K562 (cell line): Measurements from ENCODE around the gene PPHLN1. TPM values are rescaled to one million over a fixed set of nuclear protein-coding genes. Genes with fewer than 3 reads are reported as not detected.

Source experiments
- ATAC-seq: fragments of 200-7000 bp; cut with Tn5 transposase; 3 replicates; pipeline ENCODE4 v1.9.1; 2020; ENCODE audit warnings: moderate library complexity
- BruUV-seq: library from RNA; stranded (reverse); fragments of 400-500 nt; replicated peaks from 2 replicates; lab custom pipeline; 2021; lab: Mats Ljungman, UMichigan
- CTCF ChIA-PET: fragments of 300-600 bp; formaldehyde crosslinking; extraction: SDS; loops from one replicate; lab custom pipeline; 2021; ENCODE audit warnings: low intra/inter-chr PET ratio; lab: Yijun Ruan, JAX
- POLR2A ChIA-PET: fragments of 300-600, 350-650 bp; sonication (Branson Sonifier 250); formaldehyde crosslinking; extraction: SDS; loops from one replicate; lab custom pipeline; 2021; ENCODE audit warnings: antibody characterized with exemption, inconsistent platforms; lab: Yijun Ruan, JAX
- DNase-seq, 4 experiments: peaks; one replicate each; pipeline versions ENCODE4 v3.0.0 to v3.0.0-alpha.2; 2011 to 2018; ENCODE audit warnings: low spot score in 3 of 4, mixed read lengths in 3 of 4; ENCODE audit errors: extremely low read depth in 1 of 4
- FAIRE-seq: peaks from 2 replicates; lab custom pipeline; 2011; peaks lifted over from hg19 to GRCh38; lab: Jason Lieb, UNC
- H2AFZ ChIP-seq: 2 replicates; pipeline ENCODE4 v1.6.0; 2011; ENCODE audit warnings: low read depth, low read length, control low read depth, inconsistent platforms
- H3K27ac ChIP-seq: fragments of 200-600 bp; 3 replicates; pipeline ENCODE4 v1.8.0; 2011; ENCODE audit warnings: low read depth, mild to moderate bottlenecking, control low read depth, inconsistent platforms, low read length, moderate library complexity, mixed read lengths; ENCODE audit errors: extremely low read depth
- H3K27me3 ChIP-seq, 2 experiments: fragments of 300-600 bp in 1 of 2; 2 replicates in 1 of 2; 3 replicates in 1 of 2; pipeline versions ENCODE4 v1.6.0 to v1.8.0; 2011; ENCODE audit warnings: inconsistent platforms in 2 of 2, low read length in 2 of 2, mild to moderate bottlenecking in 1 of 2, mixed read lengths in 1 of 2, moderate library complexity in 1 of 2; ENCODE audit not compliant: control insufficient read depth in 2 of 2, insufficient read depth in 2 of 2
- H3K36me3 ChIP-seq: fragments of 300-600 bp; 3 replicates; pipeline ENCODE4 v1.8.0; 2011; ENCODE audit warnings: mild to moderate bottlenecking, low read length, inconsistent platforms; ENCODE audit not compliant: control insufficient read depth, insufficient read depth
- H3K4me1 ChIP-seq, 2 experiments: fragments of 200-600 bp in 1 of 2; replicated peaks in 1 of 2; 2 replicates in 1 of 2; 3 replicates in 1 of 2; pipeline versions ENCODE4 v1.5.1 to v1.8.0; 2011; ENCODE audit warnings: inconsistent platforms in 2 of 2, low read length in 2 of 2, mild to moderate bottlenecking in 1 of 2, mixed read lengths in 1 of 2, moderate library complexity in 1 of 2; ENCODE audit not compliant: control insufficient read depth in 2 of 2, insufficient read depth in 2 of 2
- H3K4me2 ChIP-seq: 2 replicates; pipeline ENCODE4 v1.6.1; 2011; ENCODE audit warnings: low read length, control low read depth, inconsistent platforms, mixed read lengths; ENCODE audit not compliant: insufficient read depth
- H3K4me3 ChIP-seq: fragments of 200-600 bp; sonication (generic), shearing (Covaris generic); 2 replicates; pipeline ENCODE4 v1.5.1; 2016; ENCODE audit warnings: control low read depth, inconsistent platforms
- H3K79me2 ChIP-seq: fragments of 200-600 bp; 3 replicates; pipeline ENCODE4 v1.8.0; 2011; ENCODE audit warnings: low read length, inconsistent platforms; ENCODE audit not compliant: control insufficient read depth, insufficient read depth
- H3K9ac ChIP-seq, 2 experiments: 2 replicates each; pipeline versions ENCODE4 v1.6.0 to v1.6.1; 2011; ENCODE audit warnings: low read depth in 2 of 2, low read length in 2 of 2, control low read depth in 1 of 2, inconsistent platforms in 1 of 2, mild to moderate bottlenecking in 1 of 2, mixed read lengths in 1 of 2; ENCODE audit not compliant: insufficient read depth in 1 of 2
- H3K9me1 ChIP-seq: one replicate; pipeline ENCODE4 v1.6.0; 2011; ENCODE audit warnings: inconsistent platforms, mild to moderate bottlenecking, low read length, moderate library complexity; ENCODE audit not compliant: control insufficient read depth, insufficient read depth
- H3K9me3 ChIP-seq: replicated peaks from 2 replicates; pipeline ENCODE4 v1.5.1; 2011; ENCODE audit warnings: low read depth, low read length, inconsistent platforms; ENCODE audit not compliant: control insufficient read depth, insufficient read depth
- H4K20me1 ChIP-seq: replicated peaks from 2 replicates; pipeline ENCODE4 v1.6.1; 2011; ENCODE audit warnings: low read length, inconsistent platforms, mixed read lengths; ENCODE audit not compliant: control insufficient read depth, insufficient read depth
- BHLHE40 ChIP-seq: IDR thresholded peaks from 2 replicates; pipeline ENCODE4 v1.6.1; 2011; ENCODE audit warnings: low read length, improper control_type of control experiment
- HMGXB4 ChIP-seq: sonication (generic); formaldehyde crosslinking; IDR thresholded peaks from 2 replicates; pipeline ENCODE4 v1.8.1; 2023; ENCODE audit warnings: mild to moderate bottlenecking, missing genetic modification reagents
- PPARD ChIP-seq: fragments of 250-450 bp; sonication (Bioruptor Pico); IDR thresholded peaks from 2 replicates; pipeline ENCODE4 v1.8.0; 2022; ENCODE audit warnings: inconsistent platforms, mild to moderate bottlenecking, moderate library complexity
- SAP30 ChIP-seq: fragments of 200-600 bp; sonication (generic); IDR thresholded peaks from 2 replicates; pipeline ENCODE4 v1.6.1; 2012; ENCODE audit warnings: borderline replicate concordance, low read depth, mild to moderate bottlenecking, moderate library complexity, low read length, control low read depth, inconsistent platforms; ENCODE audit not compliant: insufficient read depth, poor library complexity, severe bottlenecking
- SP1 ChIP-seq: sonication (generic); formaldehyde crosslinking; IDR thresholded peaks from 2 replicates; pipeline ENCODE4 v1.8.1; 2022; ENCODE audit warnings: mild to moderate bottlenecking, missing genetic modification reagents
- ZNF24 ChIP-seq: fragments of 450-650 bp; IDR thresholded peaks from 2 replicates; pipeline ENCODE4 v1.6.1; 2016
- WGBS: fragments of 100-300 bp; shearing (Covaris generic); methylation state at CpG from one replicate; pipeline ENCODE4 v1.1.6; 2016; ENCODE audit warnings: low coverage, mixed read lengths; ENCODE audit not compliant: insufficient coverage; ENCODE audit errors: missing lambda C conversion rate; 5-methylcytosine and 5-hydroxymethylcytosine counted together
- in situ Hi-C: fragments of 300-500 bp; cut with MboI; formaldehyde crosslinking; loops from 4 replicates; pipeline ENCODE4 v1.15.0; 2018; ENCODE audit warnings: inconsistent platforms, mixed read lengths
- intact Hi-C: fragments of 100-400 bp; cut with micrococcal nuclease; formaldehyde crosslinking; loops from 2 replicates; pipeline ENCODE4 v1.14.2; 2022
- polyA plus RNA-seq, 8 experiments: library from polyadenylated mRNA; depleted of rRNA in 4 of 8; stranded (reverse) in 5 of 8; unstranded in 3 of 8; fragments of >200 nt; fragmentation: Nextera tagmentation in 2 of 8; fragmentation: Illumina TruSeq in 1 of 8; extraction: Ambion mirVana in 2 of 8; extraction: Trizol in 1 of 8; gene quantifications; 2 replicates each; pipeline versions ENCODE4 v1.2.1 to v1.2.3, GENCODE V29; 2011 to 2014; ENCODE audit warnings: inconsistent platforms in 1 of 8, missing spikeins in 1 of 8
- total RNA-seq, 7 experiments: library from RNA; depleted of rRNA in 6 of 7; stranded (reverse); fragments of >200 nt in 6 of 7; fragmentation: Illumina TruSeq in 2 of 7; extraction: Trizol in 2 of 7; gene quantifications; 2 replicates each; pipeline versions ENCODE4 v1.2.1 to v1.2.3, GENCODE V29; 2011 to 2021; ENCODE audit warnings: low replicate concordance in 1 of 7

The PPHLN1 gene
- total and polyA plus RNA-seq, 9 of the 15 experiments (the other 6 are each of a cell fraction or from before 2014, with no cell fraction given), result 66.3 to 112 (median 93.6) TPM

GRCh38 chr12:42315108-42315507 is 10.9 kb upstream of the PPHLN1 start:
- TF ChIP-seq PPARD (CRISPR knock-in tag), result no peak
- no peak for TF ChIP-seq ZNF24
- no peak for TF ChIP-seq SP1 (CRISPR knock-in tag)
- no peak for TF ChIP-seq HMGXB4 (CRISPR knock-in tag)
- TF ChIP-seq SAP30, result no peak
- no peak for TF ChIP-seq BHLHE40
- H3K36me3 ChIP-seq, result peaks cover 23% of the 10 kb centered on the region
- no peak overlapping the region for H2AFZ ChIP-seq
- CTCF ChIA-PET, result no interaction called here
- H3K9ac ChIP-seq, result no peak overlapping the region
- intact Hi-C loops, result no loop called here
- no peak overlapping the region for H3K4me3 ChIP-seq
- no peaks in the 10 kb centered on the region for H3K9me3 ChIP-seq
- POLR2A ChIA-PET, result no interaction called here
- H3K79me2 ChIP-seq, result no peaks in the 10 kb centered on the region
- H3K27me3 ChIP-seq, result no peaks in the 10 kb centered on the region
- WGBS, result 91% methylated on average over 2 of the region's 2 CpGs
- H3K27ac ChIP-seq, result no peak overlapping the region
- FAIRE-seq (no peak), DNase-seq (no peak), ATAC-seq (no peak)
- H3K9me1 ChIP-seq, result no peaks in the 10 kb centered on the region
- no peaks in the 10 kb centered on the region; the same call in 1 of the 2 replicates for H4K20me1 ChIP-seq
- BruUV-seq, result no TSS peak
- no peaks in the 10 kb centered on the region for H3K4me1 ChIP-seq
- no peak overlapping the region for H3K4me2 ChIP-seq
- in situ Hi-C loops, result no loop called here
